ENCODE measurements around the gene FAM168A. TPM values are rescaled to one million over a fixed set of nuclear protein-coding genes. Genes with fewer than 3 reads are reported as not detected.

The FAM168A gene
- total and polyA plus RNA-seq, 2 of the 8 experiments (the other 6 are each of a cell fraction or from before 2014, with no cell fraction given), result 17.1 to 21.6 TPM

DNA sequence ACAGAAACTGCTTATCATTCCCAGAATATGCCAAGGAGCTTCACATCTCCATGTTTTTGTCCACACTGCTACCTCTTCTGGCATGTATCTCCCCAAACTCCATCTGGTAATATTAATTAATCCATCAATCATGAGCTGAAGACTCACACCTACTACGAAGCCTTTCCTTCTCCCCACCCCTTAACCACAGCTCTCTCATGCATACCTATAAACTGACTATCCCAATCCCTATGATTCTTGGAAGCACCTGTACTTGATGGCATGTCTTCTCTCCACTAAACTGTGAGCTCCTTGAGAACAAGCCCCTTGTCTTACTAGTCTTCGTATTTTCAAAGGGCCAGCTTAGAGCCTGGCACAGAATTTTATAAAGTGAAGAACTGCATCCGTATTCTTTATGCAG, 174.4 kb downstream of the FAM168A start (continued):
- no peak for TF ChIP-seq EZH2 (IDR thresholded peaks at IDR 0.05; ENCODE audit: low read depth, low read length, severe bottlenecking)
- TF ChIP-seq KDM4A (IDR thresholded peaks at IDR 0.05; ENCODE audit: low read depth, low read length, severe bottlenecking), result no peak
- TF ChIP-seq CHD2 (IDR thresholded peaks at IDR 0.05; ENCODE audit: low read length), result no peak
- TF ChIP-seq GABPA (IDR thresholded peaks at IDR 0.05; ENCODE audit: borderline replicate concordance, insufficient read depth, low read length), result no peak
- no peak for TF ChIP-seq SIN3A (conservative IDR thresholded peaks at IDR 0.05 in 1 of 2, IDR thresholded peaks at IDR 0.05 in 1 of 2; ENCODE audit: low read depth in 1 of 2, low read length in 2 of 2)
- no peak for TF ChIP-seq POLR2AphosphoS5 (IDR thresholded peaks at IDR 0.05; ENCODE audit: low read depth, low read length)

Data from H1 (cell line).